ENCODE measurements around the gene GCLM.

Gene GCLM

GRCh38 chr1:93905734-93906133 is 3.5 kb downstream of the GCLM start:
- no peaks in the 10 kb centered on the region for H3K9me3 Mint-ChIP-seq
- peaks cover 50% of the 10 kb centered on the region for H3K4me1 Mint-ChIP-seq
- H3K27ac Mint-ChIP-seq, result no peak overlapping the region
- H3K4me3 Mint-ChIP-seq, result peak overlapping the region; percentile 44
- H3K27me3 Mint-ChIP-seq, result no peaks in the 10 kb centered on the region
- peaks cover 8% of the 10 kb centered on the region for H3K36me3 Mint-ChIP-seq

DNA sequence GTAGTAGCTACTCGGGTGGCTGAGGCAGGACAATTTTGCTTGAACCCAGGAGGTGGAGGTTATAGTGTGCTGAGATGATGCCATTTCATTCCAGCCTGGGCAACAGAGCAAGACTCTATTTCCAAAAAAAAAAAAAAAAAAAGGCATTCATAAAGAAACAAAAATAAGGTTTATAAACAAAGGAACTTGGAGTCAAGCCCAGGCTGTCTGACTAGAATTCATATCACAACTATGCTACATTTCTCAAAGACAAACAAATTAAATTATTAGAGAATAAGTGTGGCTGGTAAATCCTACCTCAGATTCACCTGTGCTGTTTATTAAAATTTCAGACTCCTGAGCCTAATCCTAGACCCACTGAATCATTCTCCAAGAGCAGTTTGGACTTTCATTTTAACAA is 4.2 kb downstream of the GCLM start:
- Mint-ChIP-seq H3K4me3 (no peak overlapping the region), H3K4me1 (peaks cover 48% of the 10 kb centered on the region), H3K27me3 (no peaks in the 10 kb centered on the region), H3K27ac (peak overlapping the region; percentile 41), H3K36me3 (peaks cover 9% of the 10 kb centered on the region), H3K9me3 (no peaks in the 10 kb centered on the region)

DNA sequence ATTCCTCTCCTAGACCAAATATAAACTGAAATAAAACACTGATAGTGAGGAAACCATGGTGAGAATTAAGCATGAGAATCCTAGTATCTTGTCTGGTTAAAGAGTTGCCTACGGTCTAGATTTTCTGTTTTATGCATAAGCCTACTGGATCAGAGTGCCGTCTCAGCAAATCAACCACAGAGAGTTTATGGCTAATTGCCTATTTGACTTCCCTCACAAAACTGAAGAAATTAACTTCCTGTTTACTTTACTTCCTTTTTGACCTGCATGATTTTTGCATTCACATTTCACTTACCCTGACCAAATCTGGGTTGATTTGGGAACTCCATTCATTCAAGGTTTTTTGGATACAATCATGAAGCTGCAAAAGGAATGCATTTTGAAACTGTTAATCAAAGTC is 5.0 kb downstream of the GCLM start:
- peaks cover 50% of the 10 kb centered on the region for H3K4me1 Mint-ChIP-seq
- H3K4me3 Mint-ChIP-seq, result no peak overlapping the region
- no peaks in the 10 kb centered on the region for H3K27me3 Mint-ChIP-seq
- no peak overlapping the region for H3K27ac Mint-ChIP-seq
- peaks cover 11% of the 10 kb centered on the region for H3K36me3 Mint-ChIP-seq
- no peaks in the 10 kb centered on the region for H3K9me3 Mint-ChIP-seq

- Mint-ChIP-seq H3K27ac (no peak overlapping the region), H3K4me3 (no peak overlapping the region), H3K9me3 (no peaks in the 10 kb centered on the region), H3K4me1 (peaks cover 28% of the 10 kb centered on the region), H3K27me3 (no peaks in the 10 kb centered on the region), H3K36me3 (peaks cover 11% of the 10 kb centered on the region)
Measured at GRCh38 chr1:93900723-93901504, 8.3 kb downstream of the GCLM start.

DNA sequence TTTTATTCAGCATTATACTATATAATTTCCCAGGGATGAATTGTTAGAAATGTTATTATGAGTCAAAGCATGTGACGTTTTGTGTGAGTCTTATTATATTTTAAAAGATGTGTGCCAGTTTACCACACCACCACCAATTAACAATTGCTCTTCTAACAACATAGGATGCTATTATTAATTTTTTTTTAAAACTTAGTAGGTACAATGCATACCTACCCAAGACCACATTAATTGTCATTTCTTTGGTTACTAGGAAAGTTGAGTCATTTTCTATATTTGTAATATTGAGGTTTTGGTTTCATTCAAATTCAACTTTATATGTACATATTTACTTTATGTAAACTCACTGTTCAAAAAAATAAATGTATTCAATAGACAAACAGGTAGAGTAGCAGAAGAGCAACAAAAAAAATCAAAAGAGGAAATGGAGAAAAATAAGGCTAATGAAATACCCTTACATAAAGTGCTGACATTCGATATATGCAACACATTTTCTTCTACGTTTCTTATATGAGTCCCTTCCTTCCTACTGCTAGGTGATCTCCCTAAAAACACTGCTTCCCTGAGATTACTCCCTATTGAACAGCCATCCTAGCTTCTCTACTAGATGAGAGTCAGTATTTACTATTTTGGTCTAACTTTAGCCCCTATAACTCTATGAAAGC is 9.6 kb downstream of the GCLM start:
- H3K4me3 Mint-ChIP-seq, result no peak overlapping the region
- peaks cover 11% of the 10 kb centered on the region for H3K36me3 Mint-ChIP-seq
- no peaks in the 10 kb centered on the region for H3K27me3 Mint-ChIP-seq
- H3K4me1 Mint-ChIP-seq, result peaks cover 22% of the 10 kb centered on the region
- no peak overlapping the region for H3K27ac Mint-ChIP-seq
- no peaks in the 10 kb centered on the region for H3K9me3 Mint-ChIP-seq

GRCh38 chr1:93888900-93889299 is 20.3 kb downstream of the GCLM start:
- Mint-ChIP-seq H3K27ac (no peak overlapping the region), H3K4me3 (no peak overlapping the region), H3K27me3 (no peaks in the 10 kb centered on the region), H3K9me3 (no peaks in the 10 kb centered on the region), H3K36me3 (peaks cover 16% of the 10 kb centered on the region), H3K4me1 (no peaks in the 10 kb centered on the region)

DNA sequence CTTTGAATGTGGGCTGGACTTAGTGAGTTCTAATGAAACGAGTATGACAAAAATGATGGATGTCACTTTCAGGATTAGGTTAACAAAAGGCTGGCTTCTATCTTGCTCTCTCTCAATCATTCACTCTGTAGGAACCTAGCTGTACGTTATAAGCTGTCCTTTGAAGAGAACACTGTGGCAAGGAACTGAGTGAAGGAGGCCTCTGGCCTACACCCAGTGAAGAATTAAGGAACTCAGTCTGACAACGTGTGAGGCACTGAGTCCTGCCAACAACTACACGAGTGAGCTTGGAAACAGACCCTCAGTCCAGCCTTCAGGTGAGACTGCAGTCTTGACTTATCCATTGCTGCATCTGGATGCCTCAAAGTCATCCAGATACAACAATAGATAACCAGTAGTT is 27.0 kb downstream of the GCLM start:
- H3K9me3 Mint-ChIP-seq, result no peaks in the 10 kb centered on the region
- no peak overlapping the region for H3K27ac Mint-ChIP-seq
- no peaks in the 10 kb centered on the region for H3K27me3 Mint-ChIP-seq
- peaks cover 7% of the 10 kb centered on the region for H3K36me3 Mint-ChIP-seq
- H3K4me3 Mint-ChIP-seq, result no peak overlapping the region
- peaks cover 16% of the 10 kb centered on the region for H3K4me1 Mint-ChIP-seq

GRCh38 chr1:93880731-93881130 is 28.5 kb downstream of the GCLM start:
- Mint-ChIP-seq H3K27ac (peak overlapping the region; percentile 47), H3K4me3 (no peak overlapping the region), H3K4me1 (peaks cover 29% of the 10 kb centered on the region), H3K27me3 (no peaks in the 10 kb centered on the region), H3K9me3 (no peaks in the 10 kb centered on the region), H3K36me3 (peaks cover 17% of the 10 kb centered on the region)

GRCh38 chr1:93878889-93879586 is 30.2 kb downstream of the GCLM start, which contains the start of gene DNTTIP2:
DNTTIP2 (minus strand) TSS chr1:93879206; CDS start chr1:93879148, 58 bp downstream.
- no peaks in the 10 kb centered on the region for H3K27me3 Mint-ChIP-seq
- peaks cover 44% of the 10 kb centered on the region for H3K4me1 Mint-ChIP-seq
- no peaks in the 10 kb centered on the region for H3K9me3 Mint-ChIP-seq
- peaks cover 21% of the 10 kb centered on the region for H3K36me3 Mint-ChIP-seq
- peak within 1 kb of the TSS; percentile 94 for H3K4me3 Mint-ChIP-seq
- H3K27ac Mint-ChIP-seq, result peak within 1 kb of the TSS; percentile 95

DNA sequence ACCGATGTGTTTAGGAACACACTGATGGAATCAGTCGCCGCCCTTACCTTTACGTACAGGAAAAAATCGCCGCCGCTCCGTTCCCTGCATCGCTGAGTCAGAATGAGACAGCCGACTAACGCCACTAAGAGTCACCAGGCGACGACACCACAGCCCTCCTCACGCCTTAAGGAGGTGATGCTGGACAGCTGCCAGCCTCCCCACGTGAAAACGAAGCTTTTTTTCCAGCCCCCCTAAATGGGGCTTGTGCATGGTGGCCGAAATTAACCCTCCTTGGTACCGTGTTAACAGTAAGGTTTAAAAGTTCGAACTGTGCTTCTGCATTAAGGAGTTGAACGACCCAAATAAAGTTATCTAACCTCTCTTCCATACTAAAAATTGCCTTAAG is 30.7 kb downstream of the GCLM start:
- Mint-ChIP-seq H3K36me3 (peaks cover 22% of the 10 kb centered on the region), H3K4me1 (peaks cover 47% of the 10 kb centered on the region), H3K9me3 (no peaks in the 10 kb centered on the region), H3K27ac (peak overlapping the region; percentile 95), H3K27me3 (no peaks in the 10 kb centered on the region), H3K4me3 (peak overlapping the region; percentile 94)

- Mint-ChIP-seq H3K4me1 (peaks cover 44% of the 10 kb centered on the region), H3K36me3 (peaks cover 20% of the 10 kb centered on the region), H3K27ac (peak overlapping the region; percentile 95), H3K4me3 (peak overlapping the region; percentile 94), H3K27me3 (no peaks in the 10 kb centered on the region), H3K9me3 (no peaks in the 10 kb centered on the region)
Measured at GRCh38 chr1:93877529-93877928, 31.7 kb downstream of the GCLM start.

DNA sequence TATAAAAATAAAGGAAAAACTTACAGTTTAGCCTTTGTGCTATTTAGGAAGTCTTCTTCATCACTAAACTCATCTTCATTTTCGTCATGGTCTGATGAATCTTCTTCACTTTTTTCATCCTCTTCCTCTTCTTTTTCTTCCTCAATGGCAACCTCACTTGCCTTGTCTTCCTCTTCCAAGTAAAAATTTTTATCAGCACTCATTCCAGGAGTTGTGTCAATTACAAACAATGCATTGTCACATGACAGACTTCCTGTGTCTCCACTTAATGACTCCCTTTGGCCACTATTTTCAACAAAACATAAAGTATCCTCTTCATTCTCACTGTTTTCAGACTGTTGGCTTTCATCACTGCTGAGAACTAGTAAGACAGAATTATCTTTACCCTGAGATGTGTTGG is 33.0 kb downstream of the GCLM start:
- Mint-ChIP-seq H3K4me1 (peaks cover 44% of the 10 kb centered on the region), H3K27ac (peak overlapping the region; percentile 66), H3K36me3 (peaks cover 23% of the 10 kb centered on the region), H3K9me3 (no peaks in the 10 kb centered on the region), H3K4me3 (peak overlapping the region; percentile 94), H3K27me3 (no peaks in the 10 kb centered on the region)

- Mint-ChIP-seq H3K4me3 (peak overlapping the region; percentile 47), H3K9me3 (no peaks in the 10 kb centered on the region), H3K27me3 (no peaks in the 10 kb centered on the region), H3K4me1 (peaks cover 37% of the 10 kb centered on the region), H3K27ac (peak overlapping the region; percentile 16), H3K36me3 (peaks cover 25% of the 10 kb centered on the region)
Measured at GRCh38 chr1:93874025-93874651, 35.1 kb downstream of the GCLM start.

DNA sequence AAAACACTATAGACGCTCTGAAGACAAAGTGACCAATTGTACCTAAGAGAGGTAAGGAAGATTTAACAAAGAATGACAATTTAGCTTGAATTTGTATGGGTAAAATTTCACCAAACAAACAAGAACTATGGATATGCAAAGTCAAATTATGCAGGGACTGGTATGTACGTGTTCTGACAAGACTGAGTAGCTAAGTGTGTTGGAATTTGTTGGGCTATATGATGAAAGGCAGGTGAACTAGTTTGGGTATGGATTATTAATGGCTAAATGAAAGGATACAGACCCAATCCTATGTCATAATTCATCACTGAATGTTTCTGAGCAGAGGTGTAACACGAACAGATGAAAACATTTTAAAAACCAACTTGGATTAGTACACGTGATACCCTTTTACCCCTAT is 37.9 kb downstream of the GCLM start:
- Mint-ChIP-seq H3K4me3 (no peak overlapping the region), H3K27me3 (no peaks in the 10 kb centered on the region), H3K36me3 (peaks cover 22% of the 10 kb centered on the region), H3K27ac (no peak overlapping the region), H3K9me3 (no peaks in the 10 kb centered on the region), H3K4me1 (peaks cover 22% of the 10 kb centered on the region)

DNA sequence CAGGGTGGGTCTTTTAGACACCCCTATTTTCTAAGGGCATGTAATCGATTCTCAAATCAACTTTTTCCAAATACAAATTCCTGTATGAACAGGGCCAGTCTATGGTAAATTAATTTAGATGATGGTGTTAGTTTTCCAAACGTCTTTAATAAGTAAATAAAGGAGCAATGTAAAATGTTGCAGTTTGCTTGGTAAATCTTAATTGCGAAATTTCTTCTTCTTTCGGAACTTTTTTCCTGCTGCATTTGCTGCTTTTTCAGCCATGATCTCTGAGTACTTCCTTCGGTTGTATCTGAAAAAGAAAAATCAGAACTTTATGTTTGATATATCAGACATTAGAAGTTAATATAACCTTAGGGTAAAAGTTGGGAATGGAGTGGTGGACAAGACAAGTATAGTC is 39.6 kb downstream of the GCLM start:
- Mint-ChIP-seq H3K27me3 (no peaks in the 10 kb centered on the region), H3K27ac (no peak overlapping the region), H3K9me3 (no peaks in the 10 kb centered on the region), H3K4me1 (peaks cover 9% of the 10 kb centered on the region), H3K36me3 (peaks cover 20% of the 10 kb centered on the region), H3K4me3 (no peak overlapping the region)
